Right lobe of liver (tissue), 4 donors: ENCODE results near the gene SLC28A1.

Experiments used
- POLR2A ChIP-seq: fragments of 450-650 bp; IDR thresholded peaks from one replicate; pipeline ENCODE4 v1.6.1; 2017; ENCODE audit warnings: antibody characterized with exemption, mild to moderate bottlenecking
- TF ChIP-seq, protein P1 (sequence below), 4 donors: fragments of 200-600 bp in 3 of 4; fragments of 450-650 bp in 1 of 4; IDR thresholded peaks; one replicate each; pipeline versions ENCODE4 v1.5.1 to v1.8.0; 2016 to 2022; ENCODE audit warnings: antibody characterized with exemption in 4 of 4, mild to moderate bottlenecking in 2 of 4
- donor health status: DM: no; HTN: no; CAD: no.
- donor health status: DM: no; HTN: no; CAD: no.
- donor health status: DM: no; HTN: yes; CAD: no.

DNA sequence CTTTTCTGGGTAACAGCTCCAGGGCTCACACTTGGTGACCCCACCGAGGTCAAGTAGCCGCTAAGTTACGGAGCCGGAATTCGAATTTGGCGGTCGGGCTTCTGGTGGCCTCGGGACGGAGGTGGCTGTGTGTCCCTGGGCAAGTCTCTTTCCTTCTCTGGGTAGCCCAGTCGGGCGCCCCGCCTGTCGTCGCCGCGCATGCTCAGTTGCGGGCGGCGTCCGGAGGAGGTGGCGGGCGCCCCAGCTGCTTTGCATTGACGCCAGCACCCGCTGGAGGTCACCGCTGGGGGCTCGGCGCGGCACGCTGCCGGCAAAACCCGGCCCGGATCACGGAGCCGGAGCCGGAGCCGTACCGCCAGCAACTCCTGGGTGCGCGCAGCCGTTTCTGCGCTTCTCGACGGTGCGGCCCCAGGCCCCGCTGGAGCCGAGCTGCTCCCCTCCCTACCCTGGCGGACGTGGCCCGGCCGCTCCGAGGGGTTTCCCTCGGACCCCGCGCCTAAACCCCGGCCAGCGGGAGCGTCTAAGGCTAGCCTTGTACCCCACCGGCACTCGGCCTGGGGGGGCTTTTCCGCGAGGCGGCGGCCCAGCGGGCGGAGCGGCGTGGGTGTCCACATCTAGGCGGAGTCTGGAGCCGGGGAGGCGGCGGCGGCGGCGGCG lies 96.7 kb downstream of the SLC28A1 start:
- TF ChIP-seq, protein P1, sequence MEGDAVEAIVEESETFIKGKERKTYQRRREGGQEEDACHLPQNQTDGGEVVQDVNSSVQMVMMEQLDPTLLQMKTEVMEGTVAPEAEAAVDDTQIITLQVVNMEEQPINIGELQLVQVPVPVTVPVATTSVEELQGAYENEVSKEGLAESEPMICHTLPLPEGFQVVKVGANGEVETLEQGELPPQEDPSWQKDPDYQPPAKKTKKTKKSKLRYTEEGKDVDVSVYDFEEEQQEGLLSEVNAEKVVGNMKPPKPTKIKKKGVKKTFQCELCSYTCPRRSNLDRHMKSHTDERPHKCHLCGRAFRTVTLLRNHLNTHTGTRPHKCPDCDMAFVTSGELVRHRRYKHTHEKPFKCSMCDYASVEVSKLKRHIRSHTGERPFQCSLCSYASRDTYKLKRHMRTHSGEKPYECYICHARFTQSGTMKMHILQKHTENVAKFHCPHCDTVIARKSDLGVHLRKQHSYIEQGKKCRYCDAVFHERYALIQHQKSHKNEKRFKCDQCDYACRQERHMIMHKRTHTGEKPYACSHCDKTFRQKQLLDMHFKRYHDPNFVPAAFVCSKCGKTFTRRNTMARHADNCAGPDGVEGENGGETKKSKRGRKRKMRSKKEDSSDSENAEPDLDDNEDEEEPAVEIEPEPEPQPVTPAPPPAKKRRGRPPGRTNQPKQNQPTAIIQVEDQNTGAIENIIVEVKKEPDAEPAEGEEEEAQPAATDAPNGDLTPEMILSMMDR (IDR thresholded peaks at IDR 0.05): peak; percentile 10 to 52 (median 28)
- peak; percentile 58 for TF ChIP-seq POLR2A
